NCI-H1417 treated with DMSO at 0.1 percent for 48 hours (cell line): Measurements from ENCODE around the gene NMT1.

Source experiments
- DNase-seq: peaks from one replicate; lab custom pipeline; 2025; lab: John Stamatoyannopoulos, UW

Gene NMT1

DNA sequence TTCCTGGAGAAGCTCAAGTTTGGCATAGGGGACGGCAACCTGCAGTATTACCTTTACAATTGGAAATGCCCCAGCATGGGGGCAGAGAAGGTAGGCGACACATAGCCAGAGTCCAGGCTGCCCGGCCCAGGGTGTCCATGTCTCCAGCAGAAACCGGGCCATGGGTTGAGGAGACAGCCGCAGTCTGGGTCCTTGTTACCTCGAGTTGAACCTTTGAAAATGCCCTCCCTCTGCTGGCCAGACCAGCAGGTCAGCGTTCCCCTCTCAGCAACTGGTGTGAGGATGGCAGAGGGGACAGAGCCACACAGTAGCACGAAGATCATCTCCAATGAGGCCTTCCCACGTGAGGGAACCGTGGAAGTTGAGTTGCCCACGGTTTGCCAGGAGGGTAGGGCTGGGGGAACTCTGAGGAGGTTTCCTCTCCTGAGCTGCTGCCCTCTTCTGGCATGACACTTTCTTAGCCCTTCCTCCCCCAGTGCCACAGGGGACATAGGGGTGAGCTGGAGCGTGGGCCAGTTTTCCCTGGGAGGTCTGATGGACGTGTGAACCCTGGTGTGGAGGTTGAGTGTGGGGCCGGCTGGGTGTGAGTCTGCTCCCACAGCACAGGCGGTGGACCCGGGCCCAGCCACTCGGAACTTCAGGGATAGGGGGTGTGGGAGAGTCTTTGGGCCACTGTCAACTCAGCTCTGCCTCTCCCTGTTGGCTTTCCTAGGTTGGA is 43.9 kb downstream of the NMT1 start:
- no peak for DNase-seq

DNA sequence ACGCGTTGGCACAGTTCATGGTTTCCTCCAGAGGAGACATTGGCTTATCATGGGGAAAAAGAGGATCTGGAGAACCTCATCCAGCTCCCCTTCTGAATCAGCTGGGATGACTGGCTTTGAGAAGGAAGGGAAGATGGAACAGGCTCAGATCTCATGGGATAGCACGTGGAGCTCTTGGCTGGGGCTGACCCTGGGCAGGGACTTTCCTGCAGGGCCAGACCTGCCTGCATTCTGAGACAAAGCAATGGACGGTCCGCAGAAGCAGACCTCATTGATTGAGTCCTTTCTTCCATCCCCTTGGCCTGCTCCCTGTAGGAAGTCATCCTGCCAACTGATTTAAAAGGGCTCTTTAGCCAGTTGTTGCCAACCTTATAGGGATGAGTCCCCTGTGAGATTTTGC is 45.0 kb downstream of the NMT1 start:
- DNase-seq, result no peak

DNA sequence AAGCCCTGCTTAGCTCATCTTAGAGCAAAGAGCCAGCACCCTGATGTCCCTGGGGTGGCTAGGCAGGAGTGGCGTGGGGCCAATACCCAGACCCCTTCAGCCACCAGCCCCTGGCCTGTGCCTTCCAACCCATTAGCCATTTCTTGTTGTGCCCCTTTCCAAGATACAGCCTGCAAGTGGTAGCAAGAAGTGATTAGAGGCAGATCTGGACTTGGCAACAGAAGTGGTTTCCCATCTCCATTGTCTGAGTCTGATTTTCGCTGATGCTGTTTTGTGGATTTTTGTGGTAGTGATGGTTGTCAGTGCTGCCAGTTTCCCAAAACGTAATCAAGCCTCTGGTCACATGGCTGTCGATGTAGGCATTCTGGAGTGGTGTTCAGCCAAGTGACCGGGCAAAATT is 45.5 kb downstream of the NMT1 start:
- DNase-seq, result no peak

DNA sequence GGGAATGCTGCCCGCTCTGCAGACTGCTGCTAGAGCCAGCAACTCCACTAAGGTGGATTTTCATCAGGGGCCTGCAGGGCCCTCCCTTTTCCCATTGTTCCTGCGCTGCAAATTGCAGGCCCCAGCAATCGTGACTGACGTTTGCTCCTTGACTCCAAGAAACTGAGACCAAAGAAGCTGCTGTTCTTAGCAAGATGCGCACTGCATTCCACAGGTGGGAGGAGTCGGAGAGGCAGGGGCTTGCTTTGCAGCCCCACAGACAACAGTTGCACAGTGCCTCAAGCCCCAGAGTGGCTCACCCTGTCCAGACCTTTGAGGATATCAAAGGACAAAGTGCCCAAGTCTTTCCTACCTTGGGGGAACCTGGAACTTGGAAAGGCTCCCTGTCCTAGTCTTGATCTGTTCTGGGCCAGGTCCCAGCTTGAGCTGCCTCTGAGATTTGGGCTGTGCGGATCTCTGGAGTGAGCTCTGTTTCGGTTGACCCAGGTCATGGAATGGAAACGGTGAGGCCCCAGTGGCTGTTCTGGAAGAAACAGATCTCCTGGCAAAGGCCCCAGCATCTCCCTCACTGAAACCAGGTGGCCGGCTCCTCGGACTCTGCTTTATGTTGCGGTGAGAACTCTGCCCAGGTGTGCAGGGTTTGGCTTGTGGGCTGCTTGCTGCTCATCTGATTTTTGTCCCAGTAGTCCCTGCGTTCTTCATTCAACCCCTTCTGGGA is 46.3 kb downstream of the NMT1 start:
- DNase-seq, result no peak

GRCh38 chr17:45108051-45108450 is 46.9 kb downstream of the NMT1 start:
- DNase-seq, result no peak

GRCh38 chr17:45108595-45109521 is 47.7 kb downstream of the NMT1 start:
- no peak for DNase-seq

- no peak for DNase-seq
These were observed 49.8 kb downstream of the NMT1 start for GRCh38 chr17:45110676-45111611.

DNA sequence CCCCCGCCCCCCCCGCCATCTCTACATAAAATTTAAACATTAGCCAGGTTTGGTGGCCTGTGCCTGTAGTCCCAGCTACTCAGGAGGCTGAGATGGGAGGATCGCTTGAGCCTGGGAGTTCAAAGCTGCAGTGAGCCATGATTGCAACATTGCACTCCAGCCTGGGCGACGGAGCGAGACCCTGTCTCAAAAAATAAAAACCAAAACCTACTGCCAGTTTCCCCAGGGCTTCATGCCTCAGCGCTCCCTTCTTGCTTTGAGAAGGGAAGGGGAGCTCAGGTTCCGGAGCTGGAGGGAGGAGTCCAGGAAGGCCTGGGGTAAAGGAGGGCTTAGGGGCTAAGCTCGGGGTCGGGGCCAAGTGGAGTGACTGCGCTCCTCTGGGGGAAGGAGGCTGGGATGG is 50.7 kb downstream of the NMT1 start:
- no peak for DNase-seq

DNA sequence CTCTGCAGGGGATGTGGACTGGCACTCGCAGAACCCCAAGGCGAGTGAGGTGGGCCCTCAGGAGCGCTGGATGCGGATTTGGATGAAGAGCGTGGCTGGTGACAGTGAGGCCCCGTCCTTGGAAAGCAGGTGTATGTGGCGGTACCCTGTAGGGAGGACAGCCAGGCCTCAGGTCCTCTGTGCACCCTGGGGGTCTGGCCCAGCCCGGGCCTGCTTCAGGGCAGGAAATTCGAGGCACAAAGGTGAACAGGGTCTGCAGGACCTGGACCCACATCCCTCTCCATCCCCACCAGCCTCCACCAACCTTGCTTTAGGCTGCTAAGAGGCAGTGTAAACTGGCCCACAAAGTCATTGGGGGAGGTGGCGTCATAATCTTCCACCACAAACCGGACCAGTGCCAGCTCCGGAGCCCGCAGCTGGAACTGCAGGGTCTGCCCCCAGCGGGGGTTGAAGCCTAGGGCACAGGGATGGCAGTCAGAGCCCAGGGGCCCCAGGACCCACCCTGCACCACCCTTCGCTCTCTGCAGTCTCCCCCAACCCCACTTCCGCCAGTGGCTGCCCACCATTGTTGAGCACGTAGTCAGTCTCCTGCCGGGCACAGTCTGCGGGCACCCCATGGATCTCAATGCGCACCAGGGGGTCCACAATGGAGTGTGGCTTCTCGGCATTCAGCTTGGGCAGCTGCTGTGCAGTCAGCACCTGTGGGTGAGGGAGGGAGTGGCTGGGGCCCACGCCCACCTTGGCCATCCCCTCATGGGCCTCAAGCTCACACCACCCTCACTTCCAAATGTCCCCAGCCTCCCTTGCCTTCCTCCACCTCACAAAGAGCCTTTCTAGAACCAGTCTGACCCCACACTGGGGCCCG is 51.7 kb downstream of the NMT1 start:
- DNase-seq, result no peak

- no peak for DNase-seq
These were observed 52.3 kb downstream of the NMT1 start for GRCh38 chr17:45113424-45113754.

DNA sequence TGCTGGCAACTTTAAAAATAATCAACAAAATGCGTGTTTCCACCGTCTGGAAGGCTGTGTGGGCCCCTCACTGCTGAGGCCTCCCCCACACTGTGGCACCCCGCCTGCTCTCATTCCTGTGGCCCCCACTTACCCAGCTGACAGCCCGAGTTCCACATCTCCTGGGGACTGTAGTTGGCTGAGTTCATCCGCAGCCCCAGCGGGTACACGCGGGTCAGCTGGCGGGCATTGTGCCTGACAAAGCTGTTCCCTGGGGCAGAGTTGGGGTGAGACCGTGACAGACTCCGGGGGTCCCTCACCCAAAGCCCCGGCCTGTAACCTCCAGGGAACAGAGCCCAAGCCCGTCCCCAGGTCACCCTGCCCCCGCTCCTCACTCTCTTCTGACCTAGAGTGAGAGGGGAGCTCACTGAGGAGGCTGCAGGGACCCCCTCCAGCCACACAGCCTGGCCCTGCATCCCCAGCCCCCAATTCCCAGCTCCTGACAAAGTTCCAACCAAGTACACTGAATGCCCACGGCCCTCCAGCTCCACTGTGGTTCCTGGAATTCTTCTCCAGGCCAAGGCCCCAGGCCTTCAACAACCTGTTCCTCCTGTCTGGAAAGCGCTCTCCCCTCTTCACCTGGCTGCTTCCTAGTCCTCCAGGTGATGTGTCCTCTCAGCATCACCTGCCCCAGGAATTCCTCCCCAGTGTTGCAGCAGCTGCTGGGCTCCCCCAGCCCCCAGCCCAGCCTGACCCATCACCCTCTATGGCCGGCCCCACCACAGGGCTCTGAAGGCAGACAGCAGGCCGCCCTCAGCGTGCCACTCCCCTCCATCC is 53.2 kb downstream of the NMT1 start:
- no peak for DNase-seq

GRCh38 chr17:45115015-45115625 is 54.0 kb downstream of the NMT1 start:
- no peak for DNase-seq

GRCh38 chr17:45115871-45116270 is 54.8 kb downstream of the NMT1 start:
- no peak for DNase-seq

- DNase-seq, result no peak
These were observed 55.4 kb downstream of the NMT1 start for GRCh38 chr17:45116434-45117016.

DNA sequence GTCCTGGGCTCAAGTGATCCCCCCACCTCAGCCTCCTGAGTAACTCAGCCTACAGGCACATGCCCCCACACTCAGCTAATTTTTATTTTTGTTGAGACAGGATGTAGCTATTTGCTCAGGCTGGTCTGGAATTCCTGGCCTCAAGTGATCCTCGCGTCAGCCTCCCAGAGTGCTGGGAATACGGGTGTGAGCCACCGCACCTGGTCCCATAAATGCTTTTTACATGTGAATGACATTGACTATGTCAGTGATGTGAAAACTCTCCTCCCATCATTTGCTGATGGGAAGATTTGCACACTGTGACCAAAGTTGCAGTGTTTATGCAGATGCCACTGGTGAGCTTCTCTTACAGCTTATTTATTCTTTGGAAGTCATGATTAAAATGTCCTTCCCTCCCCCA is 56.2 kb downstream of the NMT1 start:
- DNase-seq, result no peak

DNA sequence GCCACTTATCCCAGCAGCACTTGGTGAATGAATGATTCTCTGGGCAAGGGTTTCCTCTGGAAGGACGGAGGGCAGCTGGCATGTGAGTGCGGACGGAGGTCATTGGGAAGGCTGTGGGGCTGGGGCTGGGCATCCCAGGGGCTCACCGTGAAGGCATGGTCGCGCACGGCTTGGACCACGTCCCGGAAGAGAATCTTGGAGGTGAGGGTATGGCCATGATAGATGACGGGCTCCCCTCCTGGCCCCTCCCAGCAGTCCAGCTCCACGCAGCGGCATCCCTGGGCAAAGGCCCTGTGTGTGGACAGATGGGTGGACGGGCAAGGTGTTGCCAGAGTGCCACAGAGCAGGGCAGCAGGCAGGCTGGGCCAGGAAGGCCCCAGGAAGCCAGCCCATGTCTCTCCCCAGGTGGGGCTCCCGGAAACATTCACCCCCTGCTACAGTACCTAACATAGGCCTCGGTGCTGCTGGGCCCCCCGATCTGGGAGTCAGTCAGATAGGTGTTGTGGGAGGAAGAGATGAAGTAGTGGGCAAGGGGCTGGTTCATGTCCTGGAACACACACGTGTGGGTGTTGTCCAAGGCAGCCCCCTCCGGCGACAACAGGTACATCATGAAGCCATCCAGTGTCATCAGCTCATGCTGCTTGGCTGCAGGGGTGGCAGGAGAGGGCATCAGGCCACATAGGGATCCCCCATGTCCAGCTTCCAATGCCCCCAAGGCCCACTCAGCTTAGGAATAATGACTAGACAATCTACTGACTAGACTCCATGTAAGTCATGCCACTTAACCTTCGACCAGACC is 56.9 kb downstream of the NMT1 start:
- DNase-seq, result no peak

DNA sequence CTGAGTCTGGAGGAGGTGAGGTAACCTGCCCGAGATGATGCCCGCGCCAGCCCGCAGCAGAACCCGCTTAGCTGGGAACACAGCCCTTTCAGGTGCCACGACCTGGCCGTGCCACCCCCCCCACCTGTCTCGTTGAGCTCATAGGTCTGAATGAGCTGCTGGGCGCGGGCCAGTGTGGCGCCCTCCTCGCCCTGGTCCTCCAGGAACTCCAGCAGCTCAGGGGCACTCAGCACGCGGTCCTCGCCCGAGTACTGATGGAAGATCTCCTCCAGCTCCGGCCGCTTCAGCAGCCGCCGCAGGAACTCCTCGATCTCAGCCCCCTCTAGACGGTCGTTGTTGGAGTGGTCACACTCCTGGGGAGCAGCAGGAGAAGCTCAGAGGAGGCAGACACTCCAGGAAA is 57.6 kb downstream of the NMT1 start:
- no peak for DNase-seq

- no peak for DNase-seq
These were observed 58.8 kb downstream of the NMT1 start for GRCh38 chr17:45119964-45120363.
